HepG2 (cell line): Measurements from ENCODE around the gene CBLC. TPM values are rescaled to one million over a fixed set of nuclear protein-coding genes. Genes with fewer than 3 reads are reported as not detected.

Source experiments
- ATAC-seq: fragments of 200-7000 bp; cut with Tn5 transposase; 3 replicates; pipeline ENCODE4 v1.9.1; 2020; ENCODE audit warnings: mild to moderate bottlenecking, moderate library complexity
- BruUV-seq: library from RNA; stranded (reverse); fragments of 400-500 nt; replicated peaks from 2 replicates; lab custom pipeline; 2021; lab: Mats Ljungman, UMichigan
- CTCF ChIA-PET: fragments of 300-600 bp; formaldehyde crosslinking; extraction: SDS; loops from one replicate; lab custom pipeline; 2021; ENCODE audit warnings: low total read pairs, inconsistent platforms, low intra/inter-chr PET ratio; lab: Yijun Ruan, JAX
- POLR2A ChIA-PET: fragments of 350-600 bp; sonication (Branson Sonifier 250); formaldehyde crosslinking; loops from one replicate; lab custom pipeline; 2020; ENCODE audit warnings: antibody characterized with exemption, inconsistent platforms; lab: Yijun Ruan, JAX
- DNase-seq: peaks from one replicate; pipeline ENCODE4 v3.0.0-alpha.2; 2015; ENCODE audit warnings: low spot score
- FAIRE-seq: peaks from 3 replicates; lab custom pipeline; 2011; peaks lifted over from hg19 to GRCh38; lab: Jason Lieb, UNC
- H2AFZ ChIP-seq: one replicate; pipeline ENCODE4 v1.6.1; 2011; ENCODE audit warnings: low read length, inconsistent platforms
- H3K27ac ChIP-seq: fragments of 300-600 bp; 3 replicates; pipeline ENCODE4 v1.8.0; 2011; ENCODE audit warnings: mixed run types, mild to moderate bottlenecking, mixed read lengths, low read length, inconsistent platforms; ENCODE audit not compliant: insufficient read depth; ENCODE audit errors: extremely low read length
- H3K27me3 ChIP-seq, 2 experiments: fragments of 200-600 bp in 1 of 2; 2 replicates in 1 of 2; 3 replicates in 1 of 2; pipeline versions ENCODE4 v1.6.0 to v1.8.0; 2011; ENCODE audit warnings: low read length in 2 of 2, mild to moderate bottlenecking in 2 of 2, moderate library complexity in 2 of 2, inconsistent platforms in 1 of 2; ENCODE audit not compliant: insufficient read depth in 2 of 2, control insufficient read depth in 1 of 2
- H3K36me3 ChIP-seq, 2 experiments: fragments of 200-600 bp in 1 of 2; replicated peaks in 1 of 2; 2 replicates in 1 of 2; 3 replicates in 1 of 2; pipeline versions ENCODE4 v1.5.1 to v1.8.0; 2011; ENCODE audit warnings: low read length in 2 of 2, inconsistent platforms in 1 of 2; ENCODE audit not compliant: insufficient read depth in 2 of 2, control insufficient read depth in 1 of 2
- H3K4me1 ChIP-seq: 2 replicates; pipeline ENCODE4 v1.5.1; 2012; ENCODE audit warnings: low read length, inconsistent platforms; ENCODE audit not compliant: insufficient read depth
- H3K4me2 ChIP-seq: 2 replicates; pipeline ENCODE4 v1.6.0; 2011; ENCODE audit warnings: low read depth, low read length, inconsistent platforms
- H3K4me3 ChIP-seq, 3 experiments: fragments of 200-600 bp in 1 of 3; sonication (generic), shearing (Covaris generic) in 1 of 3; replicated peaks in 1 of 3; 2 replicates each; pipeline ENCODE4 v1.5.1; 2011 to 2016; ENCODE audit warnings: low read length in 3 of 3, inconsistent platforms in 2 of 3, low read depth in 2 of 3, mild to moderate bottlenecking in 2 of 3, control low read depth in 1 of 3, mixed read lengths in 1 of 3; ENCODE audit not compliant: insufficient read depth in 1 of 3
- H3K79me2 ChIP-seq: one replicate; pipeline ENCODE4 v1.6.1; 2011; ENCODE audit warnings: low read length, inconsistent platforms; ENCODE audit not compliant: insufficient read depth
- H3K9ac ChIP-seq: 2 replicates; pipeline ENCODE4 v1.6.0; 2011; ENCODE audit warnings: mild to moderate bottlenecking, low read depth, low read length, inconsistent platforms; ENCODE audit not compliant: insufficient read depth
- H3K9me3 ChIP-seq: 2 replicates; pipeline ENCODE4 v1.5.1; 2012; ENCODE audit warnings: mild to moderate bottlenecking, low read length
- H4K20me1 ChIP-seq: 2 replicates; pipeline ENCODE4 v1.6.0; 2011; ENCODE audit warnings: inconsistent platforms, mild to moderate bottlenecking, low read length, moderate library complexity; ENCODE audit not compliant: insufficient read depth
- ZNF414 ChIP-seq: sonication (generic); formaldehyde crosslinking; IDR thresholded peaks from 2 replicates; pipeline ENCODE4 v1.5.0; 2020; ENCODE audit warnings: missing genetic modification reagents
- ZNF597 ChIP-seq: sonication (generic); formaldehyde crosslinking; IDR thresholded peaks from 2 replicates; pipeline ENCODE4 v1.5.0; 2020; ENCODE audit warnings: missing genetic modification reagents
- ZSCAN22 ChIP-seq: sonication (generic); formaldehyde crosslinking; IDR thresholded peaks from 2 replicates; pipeline ENCODE4 v1.4.0; 2020; ENCODE audit warnings: mild to moderate bottlenecking, missing genetic modification reagents
- ZSCAN30 ChIP-seq: sonication (generic); formaldehyde crosslinking; IDR thresholded peaks from 2 replicates; pipeline ENCODE4 v1.5.0; 2020; ENCODE audit warnings: mild to moderate bottlenecking, missing genetic modification reagents
- WGBS: methylation state at CpG from one replicate; pipeline ENCODE4 v1.1.6; 2017; ENCODE audit warnings: low lambda C conversion rate; 5-methylcytosine and 5-hydroxymethylcytosine counted together
- in situ Hi-C: cut with HindIII; loops from 2 replicates; pipeline ENCODE4 v1.10.0; 2017; ENCODE audit warnings: low pct_unique_long_range_greater_than_20kb; ENCODE audit not compliant: extremely low pct_ligation_motif_present
- intact Hi-C: fragments of 100-400 bp; cut with micrococcal nuclease; formaldehyde crosslinking; loops from one replicate; pipeline ENCODE4 v1.10.0; 2022; ENCODE audit not compliant: unreplicated experiment
- polyA plus RNA-seq, 8 experiments: library from polyadenylated mRNA; depleted of rRNA in 3 of 8; stranded (reverse) in 7 of 8; unstranded in 1 of 8; fragments of >200 nt; fragmentation: Illumina TruSeq in 4 of 8; extraction: Trizol in 4 of 8; gene quantifications; 2 replicates each; pipeline versions ENCODE4 v1.2.1 to v1.2.3, GENCODE V29; 2011 to 2016; ENCODE audit warnings: low read depth in 4 of 8, missing spikeins in 1 of 8, mixed read lengths in 1 of 8; ENCODE audit not compliant: insufficient read depth in 1 of 8
- total RNA-seq, 5 experiments: library from RNA; depleted of rRNA; stranded (reverse); fragments of >200 nt; fragmentation: Illumina TruSeq; extraction: Trizol; gene quantifications; 2 replicates each; pipeline ENCODE4 v1.2.3, GENCODE V29; 2016; ENCODE audit warnings: low read depth in 1 of 5
- TF ChIP-seq, protein P1 (sequence below): sonication (generic); formaldehyde crosslinking; IDR thresholded peaks from 2 replicates; pipeline ENCODE4 v1.8.0; 2022; ENCODE audit warnings: low read depth, missing genetic modification reagents

The CBLC gene
- total and polyA plus RNA-seq, 2 of the 13 experiments (the other 11 are each of a cell fraction or from before 2014, with no cell fraction given) = 1.8 to 2.6 TPM

DNA sequence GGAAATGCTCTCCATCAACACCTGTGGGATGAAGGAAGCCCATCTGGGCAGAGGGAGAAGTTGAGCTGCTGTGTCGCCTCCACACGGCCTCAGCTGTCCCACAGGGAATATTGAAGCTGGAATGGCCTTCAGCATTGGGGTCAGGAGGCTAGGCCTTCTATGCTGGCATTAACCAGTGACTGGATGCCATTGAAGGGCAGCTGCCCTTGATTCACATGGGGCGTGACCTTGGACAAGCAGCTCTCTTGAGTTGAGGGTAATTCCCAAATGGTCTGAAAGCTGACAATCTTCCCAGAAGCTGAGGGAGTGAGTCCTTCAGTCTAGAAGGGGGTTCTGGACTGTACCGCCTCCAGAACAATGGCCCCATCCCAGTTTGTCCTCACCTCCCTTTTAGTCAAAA lies 22.5 kb upstream of the CBLC start (continued):
- TF ChIP-seq, protein P1, sequence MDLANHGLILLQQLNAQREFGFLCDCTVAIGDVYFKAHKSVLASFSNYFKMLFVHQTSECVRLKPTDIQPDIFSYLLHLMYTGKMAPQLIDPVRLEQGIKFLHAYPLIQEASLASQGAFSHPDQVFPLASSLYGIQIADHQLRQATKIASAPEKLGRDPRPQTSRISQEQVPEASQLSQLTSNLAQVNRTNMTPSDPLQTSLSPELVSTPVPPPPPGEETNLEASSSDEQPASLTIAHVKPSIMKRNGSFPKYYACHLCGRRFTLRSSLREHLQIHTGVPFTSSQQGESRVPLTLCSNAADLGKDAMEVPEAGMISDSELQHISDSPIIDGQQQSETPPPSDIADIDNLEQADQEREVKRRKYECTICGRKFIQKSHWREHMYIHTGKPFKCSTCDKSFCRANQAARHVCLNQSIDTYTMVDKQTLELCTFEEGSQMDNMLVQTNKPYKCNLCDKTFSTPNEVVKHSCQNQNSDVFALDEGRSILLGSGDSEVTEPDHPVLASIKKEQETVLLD (CRISPR knock-in tag) = no peak
- TF ChIP-seq ZNF414 = no peak

- Histone ChIP-seq H3K4me2 (no peak overlapping the region), H3K4me1 (peaks cover 41% of the 10 kb centered on the region), H3K9ac (no peak overlapping the region), H2AFZ (no peak overlapping the region), H3K27ac (no peak overlapping the region), H3K9me3 (no peaks in the 10 kb centered on the region), H3K79me2 (no peaks in the 10 kb centered on the region), H3K4me3 (no peak overlapping the region), H3K36me3 (peaks cover 12 to 26% of the 10 kb centered on the region in 2 experiments; a peak in 4 of 5 replicates), H4K20me1 (no peaks in the 10 kb centered on the region), H3K27me3 (no peaks in the 10 kb centered on the region)
- DNase-seq = no peak
- intact Hi-C loops = no loop called here
- no peak for FAIRE-seq
- no peak for ATAC-seq
- ChIA-PET POLR2A (interaction anchor here (1.4 kb wide), 1 partner anchor 31 kb away, joined by 5 read pairs; no protein-coding TSS in a partner anchor), CTCF (no interaction called here)
- in situ Hi-C loops = loop anchor here (5.0 kb wide), 1 partner anchor 34 kb away; no protein-coding TSS in a partner anchor
- BruUV-seq = no TSS peak
- TF ChIP-seq ZNF597 (CRISPR knock-in tag) (no peak), ZSCAN30 (CRISPR knock-in tag) (no peak), ZSCAN22 (CRISPR knock-in tag) (peak; percentile 84)
- 100% methylated on average over 2 of the region's 7 CpGs for WGBS
Measured at GRCh38 chr19:44756089-44756562, 21.6 kb upstream of the CBLC start.
